Measurements from ENCODE around the gene EMILIN2. TPM values are rescaled to one million over a fixed set of nuclear protein-coding genes. Genes with fewer than 3 reads are reported as not detected.

Gene EMILIN2
- 4.0 and 5.8 TPM in 2 replicates for total RNA-seq

GRCh38 chr18:2846636-2847316, at the start of gene EMILIN2:
Gene EMILIN2, plus strand, starts transcription at chr18:2847006. Its CDS starts 183 bp downstream, at chr18:2847189.

Other genes with a start within 250 kb of the EMILIN2 start
- gene SMCHD1, start 191.3 kb upstream of the EMILIN2 start, total RNA-seq, result 42.1 and 97.9 TPM in 2 replicates
- 8.6 and 38.6 TPM in 2 replicates for gene LPIN2, start 166.1 kb downstream of the EMILIN2 start, total RNA-seq